SK-N-MC (cell line): ENCODE data around the gene TARBP1.

Experiments used
- EZH2 ChIP-seq: fragments of 200-600 bp; sonication (generic); IDR thresholded peaks from one replicate; pipeline ENCODE4 v1.6.1; 2017; ENCODE audit warnings: antibody characterized with exemption
- FOXP2 ChIP-seq: optimal IDR thresholded peaks from 2 replicates; pipeline ENCODE3; 2011; ENCODE audit warnings: mild to moderate bottlenecking, moderate library complexity; ENCODE audit not compliant: insufficient read depth; ENCODE audit errors: extremely low read length, control extremely low read depth
- POLR2AphosphoS5 ChIP-seq: IDR thresholded peaks from 2 replicates; pipeline ENCODE4 v1.6.1; 2012; ENCODE audit warnings: mild to moderate bottlenecking, low read depth, low read length, borderline replicate concordance

DNA sequence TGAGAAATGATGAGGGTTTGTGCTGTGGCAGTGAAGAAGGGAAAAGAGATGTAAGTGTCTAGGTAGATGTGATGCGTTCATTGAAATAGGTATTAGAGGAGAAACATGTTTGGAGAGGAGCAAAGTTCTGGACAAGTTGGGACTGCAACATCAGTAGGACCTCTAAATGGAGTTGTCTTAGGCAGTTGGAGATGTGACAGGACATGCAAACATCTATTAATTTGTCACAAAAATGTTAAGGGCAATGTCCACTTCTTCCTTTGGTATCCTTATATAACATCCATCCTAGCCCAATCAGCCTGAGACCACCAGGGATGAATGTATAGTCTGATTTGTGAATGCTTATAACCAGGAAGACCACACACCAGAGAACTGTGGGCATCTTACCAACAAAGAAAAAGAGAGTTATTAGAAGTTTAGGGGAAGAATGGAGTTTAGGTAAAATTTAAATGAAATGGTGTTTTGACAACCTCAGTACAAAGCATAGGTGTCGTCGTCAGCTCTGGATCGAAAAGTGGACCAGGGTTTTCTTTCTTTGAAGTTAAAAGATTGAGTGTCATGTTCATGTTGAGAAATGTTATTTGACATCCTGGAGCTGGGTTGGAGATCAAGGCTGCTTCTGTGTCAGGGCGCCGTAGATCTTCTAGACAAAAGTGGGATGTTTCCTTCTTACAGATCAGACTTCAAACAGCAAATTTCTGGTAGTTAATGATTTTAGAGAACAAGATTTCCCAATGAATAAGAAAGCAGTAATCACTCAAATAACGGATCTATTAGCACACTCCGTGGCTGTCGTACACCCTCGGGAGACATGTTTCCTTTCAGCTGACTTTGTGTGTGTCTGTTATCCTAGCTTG lies 97.1 kb downstream of the TARBP1 start:
- TF ChIP-seq POLR2AphosphoS5, result no peak
- TF ChIP-seq EZH2, result no peak
- no peak for TF ChIP-seq FOXP2
